GM21390 (cell line): Measurements from ENCODE around the gene PFDN4.

ENCODE experiments used
- ATAC-seq: cut with Tn5 transposase; IDR thresholded peaks from one replicate; pipeline ENCODE4 v1.9.1; 2021; ENCODE audit not compliant: unreplicated experiment

PFDN4 gene

DNA sequence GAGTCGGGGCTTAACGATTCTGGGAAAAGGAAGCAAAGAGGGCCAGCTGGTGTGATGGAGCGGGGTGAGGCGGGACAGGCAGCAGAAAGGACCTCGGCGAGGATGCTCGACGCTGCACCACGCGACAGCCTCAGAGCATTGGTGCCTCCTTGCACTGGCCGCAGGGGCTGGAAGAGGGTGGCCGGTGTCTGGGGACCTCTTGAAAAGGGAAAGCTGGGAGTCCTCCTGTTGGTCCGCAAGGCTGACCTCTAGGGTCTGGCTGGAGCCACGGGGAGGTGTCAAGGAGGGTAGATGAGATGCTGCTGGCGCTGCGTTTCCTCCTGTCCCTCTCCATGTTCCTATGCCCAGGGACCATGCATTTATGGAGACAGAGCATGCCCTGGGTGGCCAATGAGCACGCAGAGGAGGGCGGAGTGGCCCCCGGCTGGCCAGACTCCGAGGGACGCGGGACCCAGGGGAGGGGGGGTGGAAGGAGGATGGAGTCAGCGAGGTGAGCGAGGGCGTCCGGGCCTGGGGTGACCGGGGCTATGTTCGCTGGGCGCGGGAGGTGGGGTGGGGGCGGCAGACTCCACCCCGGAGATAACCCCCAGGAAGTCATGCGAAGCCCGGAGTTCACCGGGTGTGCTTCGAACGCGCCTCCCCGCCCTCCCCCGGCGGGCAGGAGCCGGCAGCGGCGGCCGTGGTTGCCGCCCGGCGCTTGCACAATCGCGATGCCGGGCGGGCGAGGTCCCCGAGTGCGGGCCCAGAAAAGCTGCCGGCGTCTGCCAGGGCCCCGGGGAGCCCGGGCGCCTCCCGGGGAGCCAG, 34.0 kb upstream of the PFDN4 start, which contains the start of gene CYP24A1:
TSS of gene CYP24A1 (minus strand) at position 334 of the 804 bp plus-strand sequence. CDS start 407 bp downstream, outside the sequence.
- no peak for ATAC-seq

GRCh38 chr20:54174457-54175175, 33.3 kb upstream of the PFDN4 start:
- no peak for ATAC-seq

- no peak for ATAC-seq
Measured at GRCh38 chr20:54176610-54177009, 31.3 kb upstream of the PFDN4 start.

DNA sequence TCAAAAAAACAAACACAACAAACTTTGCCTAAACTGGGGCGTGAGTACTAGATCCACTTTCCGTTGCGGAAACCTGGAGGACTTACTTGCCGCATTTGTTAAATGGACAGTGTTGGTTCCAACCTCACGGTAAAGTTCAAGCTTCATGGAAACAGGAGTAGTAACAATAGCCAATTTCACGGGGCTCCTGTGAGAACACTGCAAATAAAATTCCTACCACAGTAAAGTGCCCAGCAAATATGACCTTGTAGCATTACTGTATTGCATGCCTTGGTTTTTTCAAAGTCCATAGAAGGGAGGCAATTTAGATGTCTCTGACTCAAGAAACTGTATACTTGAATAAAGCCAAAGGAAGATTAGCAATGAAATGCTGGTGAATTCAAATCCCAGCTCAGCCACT, 30.5 kb upstream of the PFDN4 start:
- ATAC-seq, result no peak

DNA sequence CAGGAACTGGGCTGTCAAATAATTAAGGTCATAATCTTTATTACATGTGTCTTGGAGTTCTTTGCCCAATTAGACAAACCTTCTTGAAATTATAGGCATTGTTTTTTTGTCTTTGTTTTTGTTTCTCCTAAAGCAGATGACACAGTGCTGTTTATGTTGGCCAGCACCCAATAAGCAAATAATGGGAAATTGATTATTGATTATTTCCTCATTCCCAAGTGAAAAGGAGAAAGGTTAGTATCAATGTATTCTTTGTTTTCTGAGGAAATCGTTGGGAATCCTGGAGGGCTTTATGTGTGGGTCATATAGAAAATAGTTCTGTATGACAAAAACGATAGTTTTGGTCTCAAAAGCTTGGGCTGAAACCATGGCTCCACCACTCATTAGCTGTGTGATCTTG, 29.6 kb upstream of the PFDN4 start:
- ATAC-seq, result no peak

DNA sequence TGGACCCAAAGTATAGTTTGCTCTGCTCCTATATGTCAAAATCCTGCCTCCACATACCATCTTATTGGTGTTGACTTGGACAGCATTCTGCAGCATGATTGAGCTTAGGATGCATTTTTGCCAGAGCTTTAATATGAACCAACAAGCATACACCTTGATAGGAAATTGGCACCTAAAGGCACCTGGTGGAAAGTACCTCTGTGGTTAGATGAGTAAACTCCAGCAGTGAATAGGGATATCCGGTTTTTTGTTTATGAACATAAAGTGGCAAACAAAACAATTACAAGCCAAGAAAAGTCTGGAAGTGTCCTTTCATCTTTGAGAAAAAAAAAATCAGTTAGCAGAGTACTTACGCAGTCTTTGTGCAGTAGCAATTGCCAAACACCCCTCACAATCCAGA, 27.9 kb upstream of the PFDN4 start:
- ATAC-seq, result no peak

- ATAC-seq, result no peak
Measured at GRCh38 chr20:54180931-54181330, 27.0 kb upstream of the PFDN4 start.

- ATAC-seq, result no peak
Measured at GRCh38 chr20:54184071-54184470, 23.8 kb upstream of the PFDN4 start.

DNA sequence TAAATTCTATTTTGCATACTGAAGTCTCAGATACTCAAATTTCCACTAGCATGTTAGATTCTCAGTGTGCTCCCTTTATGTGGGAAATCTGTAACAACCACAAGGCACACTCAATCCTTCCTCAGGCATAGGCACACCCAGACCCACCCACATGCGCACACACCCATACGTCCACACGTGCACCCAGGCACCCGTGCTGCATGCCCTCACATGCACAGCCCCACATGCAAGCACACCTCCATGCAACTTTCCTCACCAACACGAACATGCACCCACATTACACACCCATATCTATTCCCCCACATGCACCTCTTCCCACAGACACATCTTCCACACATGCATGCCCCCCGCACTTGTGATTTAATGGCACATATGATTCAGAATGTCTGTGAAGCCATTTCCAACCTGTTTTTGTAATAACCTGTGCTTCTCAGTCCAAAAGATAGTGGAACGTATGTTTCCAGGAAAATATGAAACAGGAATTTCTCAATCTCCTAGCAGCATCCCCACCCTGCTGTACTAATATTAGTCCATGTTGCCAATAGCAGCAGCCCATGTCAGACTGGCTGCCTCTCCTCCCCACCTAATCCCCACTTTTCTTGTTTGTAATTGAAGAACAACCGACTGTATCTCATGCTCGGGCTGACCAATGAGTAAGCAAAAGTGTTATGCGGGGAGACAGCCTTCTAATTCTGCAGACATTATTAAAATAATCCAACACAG, 22.8 kb upstream of the PFDN4 start:
- no peak for ATAC-seq

DNA sequence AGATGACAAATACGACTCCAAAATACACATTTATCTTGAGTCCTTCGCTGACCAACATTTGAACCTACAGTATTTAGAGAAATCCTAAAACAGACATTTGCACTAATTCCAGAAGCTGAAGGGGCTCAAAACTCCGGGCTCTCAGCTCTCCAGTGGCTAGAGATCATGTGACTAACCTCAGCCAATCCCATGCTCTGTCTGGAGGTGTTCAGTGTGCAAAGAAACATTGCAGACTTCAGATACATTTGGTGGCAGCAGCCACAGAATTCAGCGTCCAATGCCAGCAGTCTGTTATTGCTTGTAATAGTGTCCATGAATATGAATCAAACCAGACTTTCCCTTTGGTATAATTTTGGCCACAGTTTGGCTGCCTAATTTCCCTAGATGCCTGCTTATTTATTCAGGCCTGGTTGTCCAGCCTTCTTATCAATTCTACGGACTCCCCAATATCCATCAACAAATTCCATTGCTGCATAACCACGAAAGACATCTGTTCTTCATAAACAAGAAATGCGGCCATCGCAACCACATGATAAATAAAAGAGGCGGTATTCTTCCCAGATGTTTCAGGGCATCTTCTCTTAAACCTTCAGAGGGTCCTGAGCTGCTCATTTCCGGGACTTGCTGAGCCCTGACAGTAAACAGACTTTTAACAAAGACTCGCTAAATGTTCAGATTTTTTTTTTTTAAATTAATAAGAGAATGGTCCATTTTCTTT, 19.6 kb upstream of the PFDN4 start:
- ATAC-seq, result no peak

DNA sequence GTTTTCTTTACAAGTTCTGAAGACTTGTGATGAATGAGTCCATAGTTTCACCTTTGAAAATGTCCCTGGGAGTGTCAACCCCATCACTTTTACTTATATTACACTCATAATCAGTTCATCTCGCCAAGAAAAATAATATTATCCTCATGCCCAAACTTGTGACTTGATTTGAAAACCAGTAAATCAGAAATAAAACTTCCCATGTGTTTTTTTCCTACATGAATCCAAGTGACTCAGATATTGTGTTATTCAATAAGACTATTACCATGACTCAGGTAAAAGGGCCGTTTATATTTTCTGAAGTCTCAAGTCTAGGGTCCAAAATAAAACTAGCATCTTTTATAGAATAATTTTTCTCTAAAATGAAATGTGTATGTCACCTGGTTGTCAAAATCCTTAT, 18.3 kb upstream of the PFDN4 start:
- no peak for ATAC-seq

DNA sequence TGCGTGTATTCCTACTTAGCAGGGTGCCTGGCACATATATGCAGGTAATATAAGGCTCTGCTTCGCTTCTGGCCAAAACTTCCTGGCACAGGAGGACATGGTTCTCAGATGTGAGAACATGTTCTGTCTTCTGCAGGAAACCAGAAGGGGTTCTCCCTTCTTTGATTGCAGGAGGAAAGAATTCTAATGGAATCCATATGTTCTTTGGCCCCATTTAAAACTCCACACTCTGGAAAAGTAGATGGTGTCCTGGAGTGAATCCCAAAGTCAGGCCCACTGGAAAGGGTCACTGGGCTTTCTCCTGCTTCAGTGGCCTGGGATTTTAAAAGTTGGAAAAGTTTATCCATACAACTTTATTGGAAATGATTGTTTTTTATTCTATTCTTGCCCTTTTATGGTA, 17.7 kb upstream of the PFDN4 start:
- ATAC-seq, result no peak

DNA sequence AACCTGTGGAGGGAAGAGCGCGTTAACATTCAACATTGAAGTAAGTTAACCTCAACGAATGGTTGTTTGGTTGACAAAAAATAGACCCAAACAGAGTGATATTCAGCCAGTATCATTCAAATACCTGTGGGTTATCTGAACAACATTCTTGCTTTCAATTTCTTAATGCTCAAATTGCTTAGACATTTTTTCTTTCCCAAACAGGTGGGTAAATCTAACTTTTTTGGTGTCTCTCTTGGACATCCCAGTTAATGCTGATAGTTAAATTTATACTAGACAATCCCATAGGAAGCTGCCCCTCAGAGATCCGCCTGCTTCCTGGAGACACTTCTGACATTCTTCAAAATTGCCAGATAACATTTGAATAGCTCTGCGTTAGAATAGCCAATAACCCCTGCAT, 14.1 kb upstream of the PFDN4 start:
- ATAC-seq, result no peak

GRCh38 chr20:54194724-54195438, 13.0 kb upstream of the PFDN4 start:
- no peak for ATAC-seq

DNA sequence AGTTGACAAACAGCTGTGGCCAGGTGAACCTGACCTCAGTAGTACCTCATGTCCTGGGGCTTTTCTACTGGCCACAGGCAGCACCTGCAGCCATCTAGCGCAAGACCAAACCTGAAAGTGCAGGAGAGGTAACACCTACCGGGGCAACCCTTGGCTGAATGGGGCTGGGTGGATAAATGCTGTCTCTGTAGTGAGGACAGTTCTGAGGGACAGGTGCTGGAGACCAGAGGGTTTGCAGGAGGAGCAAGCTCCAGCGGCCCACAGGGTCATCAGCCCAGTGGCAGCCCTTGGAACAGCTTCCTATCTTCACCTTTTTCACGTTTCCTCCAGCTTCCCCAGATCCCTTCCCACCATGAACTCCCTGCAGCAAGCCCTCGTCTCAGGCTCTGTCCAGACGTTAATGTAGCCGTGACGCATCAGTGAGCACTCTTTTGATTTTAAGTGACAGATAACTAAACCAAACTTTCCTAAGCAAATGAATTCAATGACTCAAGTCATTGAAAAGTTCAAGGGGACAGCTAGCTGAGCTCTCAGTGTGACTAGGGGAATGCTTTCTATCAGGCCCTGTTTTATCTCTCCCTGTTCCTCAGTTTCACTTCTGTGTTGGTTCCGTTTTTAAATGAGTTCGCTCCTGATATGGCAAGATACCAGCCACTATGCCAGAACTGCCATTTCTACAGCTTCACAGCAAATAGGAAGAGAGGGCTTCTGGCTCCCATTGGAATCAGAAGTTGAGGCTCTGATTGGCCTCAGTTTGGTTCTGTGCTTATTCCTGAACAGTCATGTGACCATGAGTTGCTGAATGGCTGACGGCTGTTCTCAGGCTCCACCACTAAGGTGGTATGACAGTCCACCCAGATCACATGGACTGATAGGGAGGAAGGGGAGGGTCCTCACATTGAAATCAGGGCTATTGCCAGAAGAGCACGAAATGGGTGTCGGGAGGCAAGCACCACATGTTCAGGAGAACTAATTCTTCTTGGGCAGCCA, 12.1 kb upstream of the PFDN4 start:
- peak; percentile 49 for ATAC-seq

GRCh38 chr20:54197621-54198604, 10.0 kb upstream of the PFDN4 start:
- no peak for ATAC-seq

DNA sequence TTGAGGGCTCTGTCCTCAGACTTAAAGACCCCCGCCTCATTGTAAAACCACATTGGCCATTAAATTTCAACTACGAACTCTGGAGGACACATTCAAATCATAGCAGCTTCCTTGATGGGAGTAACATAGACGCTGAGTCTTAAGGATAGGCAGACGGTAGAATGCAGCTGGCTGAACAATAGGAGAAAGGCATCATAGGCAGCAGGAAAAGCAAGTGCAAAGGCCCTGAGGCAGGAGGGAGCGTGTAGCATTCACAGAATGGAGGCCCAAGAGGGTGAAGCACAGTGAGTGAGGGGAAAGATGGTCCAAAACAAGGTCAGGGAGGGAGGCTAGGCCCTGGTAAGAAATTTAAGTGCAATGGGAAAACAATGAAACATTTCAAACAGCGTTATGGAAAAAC, 8.6 kb upstream of the PFDN4 start:
- ATAC-seq, result no peak

DNA sequence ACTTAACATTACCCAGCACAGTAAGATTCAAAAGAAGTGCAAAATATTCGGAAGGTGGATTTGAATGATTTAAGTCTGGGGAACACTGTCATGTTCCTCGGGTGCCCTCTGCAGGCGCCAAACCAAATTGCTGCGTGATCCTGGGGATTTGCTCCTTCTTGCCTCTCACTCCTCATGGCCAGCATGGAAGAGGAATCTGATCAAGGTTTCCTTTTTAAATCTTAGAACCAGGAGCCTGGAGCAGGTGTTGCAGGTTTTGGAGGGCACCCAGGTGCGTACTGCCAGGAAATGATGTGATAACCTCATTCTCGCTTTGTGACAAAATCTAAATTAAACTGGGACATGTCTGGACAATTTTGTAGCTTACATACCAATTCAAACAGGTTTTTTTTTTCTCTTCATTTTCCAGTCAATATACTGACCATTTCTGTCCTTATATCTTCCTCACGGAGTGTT, 8.1 kb upstream of the PFDN4 start:
- no peak for ATAC-seq
